ENCODE data around the gene SMC6.

Gene SMC6

GRCh38 chr2:17753803-17754663, at the start of gene SMC6, which contains the start of gene GEN1:
Gene SMC6 (minus strand): TSS chr2:17753810. CDS start chr2:17745946, 7,864 bp downstream.
Gene GEN1 (plus strand): TSS chr2:17754138. CDS start chr2:17759944, 5,806 bp downstream.
- H3K36me3 ChIP-seq (ENCODE audit: control insufficient read depth, insufficient read depth, low read length): no peaks in the 10 kb centered on the region
- H3K4me1 ChIP-seq (ENCODE audit: control insufficient read depth, insufficient read depth, low read length): peaks cover 12% of the 10 kb centered on the region
- H3K27me3 ChIP-seq (ENCODE audit: control insufficient read depth, insufficient read depth, low read length): no peaks in the 10 kb centered on the region
- peak within 1 kb of the TSS; percentile 96 for H3K27ac ChIP-seq (ENCODE audit: low read depth, low read length)
- peak within 1 kb of the TSS; percentile 88 for H3K9ac ChIP-seq (ENCODE audit: low read length)
- H3K4me3 ChIP-seq (ENCODE audit: low read depth, low read length): peak within 1 kb of the TSS; percentile 89
- no peaks in the 10 kb centered on the region for H3K9me3 ChIP-seq (ENCODE audit: control insufficient read depth, insufficient read depth, low read depth, low read length)

- no peaks in the 10 kb centered on the region for H3K4me1 ChIP-seq (ENCODE audit: control insufficient read depth, insufficient read depth, low read length)
- no peak overlapping the region for H3K4me3 ChIP-seq (ENCODE audit: low read depth, low read length)
- no peak overlapping the region for H3K9ac ChIP-seq (ENCODE audit: low read length)
- no peaks in the 10 kb centered on the region for H3K9me3 ChIP-seq (ENCODE audit: control insufficient read depth, insufficient read depth, low read depth, low read length)
- H3K27ac ChIP-seq (ENCODE audit: low read depth, low read length): no peak overlapping the region
- H3K27me3 ChIP-seq (ENCODE audit: control insufficient read depth, insufficient read depth, low read length): no peaks in the 10 kb centered on the region
- no peaks in the 10 kb centered on the region for H3K36me3 ChIP-seq (ENCODE audit: control insufficient read depth, insufficient read depth, low read length)
Measured at GRCh38 chr2:17800693-17801458, 47.3 kb upstream of the SMC6 start.

- H3K27ac ChIP-seq (ENCODE audit: low read depth, low read length): no peak overlapping the region
- no peak overlapping the region for H3K9ac ChIP-seq (ENCODE audit: low read length)
- no peaks in the 10 kb centered on the region for H3K9me3 ChIP-seq (ENCODE audit: control insufficient read depth, insufficient read depth, low read depth, low read length)
- H3K4me1 ChIP-seq (ENCODE audit: control insufficient read depth, insufficient read depth, low read length): no peaks in the 10 kb centered on the region
- H3K27me3 ChIP-seq (ENCODE audit: control insufficient read depth, insufficient read depth, low read length): no peaks in the 10 kb centered on the region
- H3K36me3 ChIP-seq (ENCODE audit: control insufficient read depth, insufficient read depth, low read length): no peaks in the 10 kb centered on the region
- no peak overlapping the region for H3K4me3 ChIP-seq (ENCODE audit: low read depth, low read length)
Measured at GRCh38 chr2:17800219-17800618, 46.6 kb upstream of the SMC6 start.

- no peak overlapping the region for H3K9ac ChIP-seq (ENCODE audit: low read length)
- no peak overlapping the region for H3K4me3 ChIP-seq (ENCODE audit: low read depth, low read length)
- H3K4me1 ChIP-seq (ENCODE audit: control insufficient read depth, insufficient read depth, low read length): no peaks in the 10 kb centered on the region; the same call in 1 of the 2 replicates
- H3K27me3 ChIP-seq (ENCODE audit: control insufficient read depth, insufficient read depth, low read length): no peaks in the 10 kb centered on the region
- no peaks in the 10 kb centered on the region for H3K9me3 ChIP-seq (ENCODE audit: control insufficient read depth, insufficient read depth, low read depth, low read length)
- no peaks in the 10 kb centered on the region for H3K36me3 ChIP-seq (ENCODE audit: control insufficient read depth, insufficient read depth, low read length)
- H3K27ac ChIP-seq (ENCODE audit: low read depth, low read length): no peak overlapping the region
Measured at GRCh38 chr2:17799301-17800120, 45.9 kb upstream of the SMC6 start.

GRCh38 chr2:17798338-17798737, 44.7 kb upstream of the SMC6 start:
- no peaks in the 10 kb centered on the region for H3K9me3 ChIP-seq (ENCODE audit: control insufficient read depth, insufficient read depth, low read depth, low read length)
- H3K9ac ChIP-seq (ENCODE audit: low read length): no peak overlapping the region
- H3K27ac ChIP-seq (ENCODE audit: low read depth, low read length): no peak overlapping the region
- no peaks in the 10 kb centered on the region for H3K36me3 ChIP-seq (ENCODE audit: control insufficient read depth, insufficient read depth, low read length)
- H3K4me1 ChIP-seq (ENCODE audit: control insufficient read depth, insufficient read depth, low read length): peaks cover 6% of the 10 kb centered on the region; the same call in 1 of the 2 replicates
- no peaks in the 10 kb centered on the region for H3K27me3 ChIP-seq (ENCODE audit: control insufficient read depth, insufficient read depth, low read length)
- no peak overlapping the region for H3K4me3 ChIP-seq (ENCODE audit: low read depth, low read length)

GRCh38 chr2:17795309-17795708, 41.7 kb upstream of the SMC6 start:
- peaks cover 6% of the 10 kb centered on the region; the same call in 1 of the 2 replicates for H3K4me1 ChIP-seq (ENCODE audit: control insufficient read depth, insufficient read depth, low read length)
- no peaks in the 10 kb centered on the region for H3K36me3 ChIP-seq (ENCODE audit: control insufficient read depth, insufficient read depth, low read length)
- no peak overlapping the region for H3K4me3 ChIP-seq (ENCODE audit: low read depth, low read length)
- H3K9me3 ChIP-seq (ENCODE audit: control insufficient read depth, insufficient read depth, low read depth, low read length): no peaks in the 10 kb centered on the region
- no peak overlapping the region for H3K27ac ChIP-seq (ENCODE audit: low read depth, low read length)
- H3K9ac ChIP-seq (ENCODE audit: low read length): no peak overlapping the region
- no peaks in the 10 kb centered on the region for H3K27me3 ChIP-seq (ENCODE audit: control insufficient read depth, insufficient read depth, low read length)

GRCh38 chr2:17793803-17794354, 40.3 kb upstream of the SMC6 start:
- H3K9me3 ChIP-seq (ENCODE audit: control insufficient read depth, insufficient read depth, low read depth, low read length): no peaks in the 10 kb centered on the region
- no peaks in the 10 kb centered on the region for H3K27me3 ChIP-seq (ENCODE audit: control insufficient read depth, insufficient read depth, low read length)
- H3K27ac ChIP-seq (ENCODE audit: low read depth, low read length): no peak overlapping the region
- H3K36me3 ChIP-seq (ENCODE audit: control insufficient read depth, insufficient read depth, low read length): no peaks in the 10 kb centered on the region
- peaks cover 6% of the 10 kb centered on the region; the same call in 1 of the 2 replicates for H3K4me1 ChIP-seq (ENCODE audit: control insufficient read depth, insufficient read depth, low read length)
- no peak overlapping the region; the same call in 1 of the 2 replicates for H3K4me3 ChIP-seq (ENCODE audit: low read depth, low read length)
- no peak overlapping the region for H3K9ac ChIP-seq (ENCODE audit: low read length)

GRCh38 chr2:17793296-17793695, 39.7 kb upstream of the SMC6 start:
- H3K9ac ChIP-seq (ENCODE audit: low read length): no peak overlapping the region
- peaks cover 6% of the 10 kb centered on the region; the same call in 1 of the 2 replicates for H3K4me1 ChIP-seq (ENCODE audit: control insufficient read depth, insufficient read depth, low read length)
- H3K27me3 ChIP-seq (ENCODE audit: control insufficient read depth, insufficient read depth, low read length): no peaks in the 10 kb centered on the region
- no peaks in the 10 kb centered on the region for H3K36me3 ChIP-seq (ENCODE audit: control insufficient read depth, insufficient read depth, low read length)
- no peak overlapping the region for H3K4me3 ChIP-seq (ENCODE audit: low read depth, low read length)
- no peak overlapping the region for H3K27ac ChIP-seq (ENCODE audit: low read depth, low read length)
- H3K9me3 ChIP-seq (ENCODE audit: control insufficient read depth, insufficient read depth, low read depth, low read length): no peaks in the 10 kb centered on the region

GRCh38 chr2:17792515-17792914, 38.9 kb upstream of the SMC6 start:
- Histone ChIP-seq H3K27me3 (ENCODE audit: control insufficient read depth, insufficient read depth, low read length) (no peaks in the 10 kb centered on the region), H3K4me3 (ENCODE audit: low read depth, low read length) (no peak overlapping the region), H3K4me1 (ENCODE audit: control insufficient read depth, insufficient read depth, low read length) (peaks cover 9% of the 10 kb centered on the region; the same call in 1 of the 2 replicates), H3K36me3 (ENCODE audit: control insufficient read depth, insufficient read depth, low read length) (no peaks in the 10 kb centered on the region), H3K9ac (ENCODE audit: low read length) (no peak overlapping the region), H3K9me3 (ENCODE audit: control insufficient read depth, insufficient read depth, low read depth, low read length) (no peaks in the 10 kb centered on the region), H3K27ac (ENCODE audit: low read depth, low read length) (no peak overlapping the region)

GRCh38 chr2:17791817-17792130, 38.2 kb upstream of the SMC6 start:
- H3K4me1 ChIP-seq (ENCODE audit: control insufficient read depth, insufficient read depth, low read length): peaks cover 9% of the 10 kb centered on the region; the same call in 1 of the 2 replicates
- H3K27me3 ChIP-seq (ENCODE audit: control insufficient read depth, insufficient read depth, low read length): no peaks in the 10 kb centered on the region
- no peak overlapping the region for H3K27ac ChIP-seq (ENCODE audit: low read depth, low read length)

More at GRCh38 chr2:17791817-17792130, 38.2 kb upstream of the SMC6 start:
- Histone ChIP-seq H3K4me3 (ENCODE audit: low read depth, low read length) (no peak overlapping the region), H3K9me3 (ENCODE audit: control insufficient read depth, insufficient read depth, low read depth, low read length) (no peaks in the 10 kb centered on the region), H3K9ac (ENCODE audit: low read length) (no peak overlapping the region), H3K36me3 (ENCODE audit: control insufficient read depth, insufficient read depth, low read length) (no peaks in the 10 kb centered on the region)
